Measurements from ENCODE around the gene SERGEF.

DNA sequence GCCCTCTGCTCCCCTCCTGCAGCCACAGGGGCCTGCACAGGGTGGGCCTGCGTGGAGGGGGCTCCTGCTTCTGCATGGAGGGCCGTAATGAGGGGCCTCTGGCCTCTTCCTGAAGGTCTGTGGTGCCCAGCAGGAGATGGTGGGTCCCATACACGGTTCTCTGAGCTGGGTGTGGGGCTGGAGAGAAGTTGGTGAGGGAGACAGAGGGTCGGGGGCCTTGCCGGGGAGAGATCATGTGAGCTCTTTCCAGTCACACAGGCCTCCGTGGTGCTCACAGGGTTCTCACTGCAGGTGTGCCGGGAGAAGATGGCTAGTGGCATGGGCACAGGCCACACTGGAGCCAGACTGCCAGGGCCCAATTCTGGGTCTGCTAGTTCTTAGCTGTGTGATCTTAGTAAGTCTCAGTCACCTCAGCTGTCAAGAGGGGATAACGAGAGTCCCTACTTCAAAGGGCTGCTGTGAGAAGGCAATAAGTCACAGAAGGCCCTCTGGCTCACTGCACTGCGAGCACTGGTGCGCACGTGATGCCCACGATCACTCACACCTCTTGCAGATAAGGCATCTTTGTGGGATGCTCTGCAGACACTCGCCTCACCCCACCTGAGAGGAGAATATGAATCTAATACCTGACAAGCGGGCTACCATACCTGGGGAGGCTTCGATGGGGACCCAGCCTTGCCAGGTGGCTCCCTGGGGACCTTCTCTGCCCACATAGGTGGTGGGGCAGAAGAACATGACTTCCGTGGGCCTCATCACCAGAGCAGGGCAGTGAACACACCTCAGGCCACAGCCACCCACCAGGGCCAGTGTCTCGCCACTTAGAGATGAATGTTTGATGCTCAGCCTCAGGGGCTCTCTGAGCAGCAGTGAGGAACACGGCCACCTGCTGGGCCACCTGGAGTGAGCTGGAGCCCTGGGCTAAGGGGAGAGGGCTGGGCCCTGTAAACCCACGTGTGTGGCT is 263.8 kb downstream of the SERGEF start:
- TF ChIP-seq ZNF274 (IDR thresholded peaks at IDR 0.05; ENCODE audit: low read depth, low read length) (no peak), SUZ12 (IDR thresholded peaks at IDR 0.05; ENCODE audit: extremely low read depth, insufficient read depth, insufficient read length) (no peak), YY1 (IDR thresholded peaks at IDR 0.05; ENCODE audit: insufficient read depth, insufficient read length) (no peak)

Data from NT2/D1 (cell line).